Keratinocyte (primary cell): ENCODE data around the gene GSTO2. TPM values are rescaled to one million over a fixed set of nuclear protein-coding genes. Genes with fewer than 3 reads are reported as not detected.
"Not testable (repeated sequence)": the region's sequence is repeated elsewhere in the genome, so short reads cannot be mapped to it uniquely, and the experiment has no call there.

ENCODE experiments used
- DNase-seq: peaks from one replicate; pipeline ENCODE4 v3.0.0-alpha.2; 2011; ENCODE audit warnings: low read depth, missing footprints, low spot score
- FAIRE-seq: peaks from 2 replicates; lab custom pipeline; 2011; peaks lifted over from hg19 to GRCh38; lab: Jason Lieb, UNC
- H2AFZ ChIP-seq: 2 replicates; pipeline ENCODE4 v1.6.0; 2012; ENCODE audit warnings: low read length, control low read depth, inconsistent platforms; ENCODE audit not compliant: control insufficient read depth
- H3K27ac ChIP-seq: 2 replicates; pipeline ENCODE4 v1.5.1; 2011; ENCODE audit warnings: low read length; ENCODE audit not compliant: control insufficient read depth, insufficient read depth
- H3K27me3 ChIP-seq: 3 replicates; pipeline ENCODE4 v1.6.0; 2011; ENCODE audit warnings: low read length; ENCODE audit not compliant: control insufficient read depth, insufficient read depth; ENCODE audit errors: extremely low read depth
- H3K36me3 ChIP-seq, 2 experiments: 2 replicates in 1 of 2; 3 replicates in 1 of 2; pipeline ENCODE4 v1.5.1; 2011; ENCODE audit warnings: low read length in 2 of 2, mild to moderate bottlenecking in 1 of 2; ENCODE audit not compliant: control insufficient read depth in 2 of 2, insufficient read depth in 2 of 2; ENCODE audit errors: extremely low read depth in 1 of 2
- H3K4me1 ChIP-seq: 3 replicates; pipeline ENCODE4 v1.5.1; 2011; ENCODE audit warnings: low read length; ENCODE audit not compliant: control insufficient read depth, insufficient read depth; ENCODE audit errors: extremely low read depth
- H3K4me2 ChIP-seq: 3 replicates; pipeline ENCODE4 v1.6.0; 2011; ENCODE audit warnings: low read depth, low read length; ENCODE audit not compliant: control insufficient read depth, insufficient read depth; ENCODE audit errors: extremely low read depth
- H3K4me3 ChIP-seq, 3 experiments: fragments of 200-600 bp in 1 of 3; sonication (generic) in 1 of 3; 2 replicates in 2 of 3; 3 replicates in 1 of 3; pipeline ENCODE4 v1.5.1; 2011 to 2016; ENCODE audit warnings: low read length in 3 of 3, mild to moderate bottlenecking in 3 of 3, control low read depth in 2 of 3, inconsistent platforms in 1 of 3, low read depth in 1 of 3, mixed read lengths in 1 of 3, mixed run types in 1 of 3, moderate library complexity in 1 of 3; ENCODE audit not compliant: control insufficient read depth in 2 of 3, insufficient read depth in 2 of 3; ENCODE audit errors: extremely low read depth in 1 of 3
- H3K79me2 ChIP-seq: 2 replicates; pipeline ENCODE4 v1.6.0; 2012; ENCODE audit warnings: low read length; ENCODE audit not compliant: control insufficient read depth, insufficient read depth
- H3K9ac ChIP-seq: 3 replicates; pipeline ENCODE4 v1.6.0; 2011; ENCODE audit warnings: low read length; ENCODE audit not compliant: control insufficient read depth, insufficient read depth; ENCODE audit errors: extremely low read depth
- H3K9me1 ChIP-seq: 3 replicates; pipeline ENCODE4 v1.6.0; 2011; ENCODE audit warnings: low read length; ENCODE audit not compliant: control insufficient read depth, insufficient read depth; ENCODE audit errors: extremely low read depth
- H3K9me3 ChIP-seq: 2 replicates; pipeline ENCODE4 v1.5.1; 2012; ENCODE audit warnings: low read depth, low read length; ENCODE audit not compliant: control insufficient read depth
- H4K20me1 ChIP-seq: 3 replicates; pipeline ENCODE4 v1.6.0; 2011; ENCODE audit warnings: low read length; ENCODE audit not compliant: control insufficient read depth, insufficient read depth; ENCODE audit errors: extremely low read depth
- CTCF ChIP-seq, 3 experiments: IDR thresholded peaks in 1 of 3; conservative IDR thresholded peaks in 1 of 3; optimal IDR thresholded peaks in 1 of 3; 2 replicates in 2 of 3; 3 replicates in 1 of 3; pipeline versions ENCODE3 to v1.5.1; 2011; ENCODE audit warnings: low read length in 3 of 3, mild to moderate bottlenecking in 3 of 3, moderate library complexity in 2 of 3, control low read depth in 1 of 3, inconsistent platforms in 1 of 3; ENCODE audit not compliant: insufficient read depth in 2 of 3; ENCODE audit errors: extremely low read depth in 1 of 3
- EZH2 ChIP-seq: IDR thresholded peaks from one replicate; pipeline ENCODE4 v1.6.1; 2012; ENCODE audit warnings: inconsistent platforms, mild to moderate bottlenecking, low read length, moderate library complexity
- dilution Hi-C: fragments of 300-500 bp; cut with MboI; formaldehyde crosslinking; loops from one replicate; pipeline ENCODE4 v1.7.0; 2020; ENCODE audit warnings: low sequenced_read_pairs; ENCODE audit not compliant: extremely low pct_ligation_motif_present
- polyA plus RNA-seq, 5 experiments: library from polyadenylated mRNA; depleted of rRNA in 3 of 5; stranded (reverse) in 3 of 5; stranded (forward) in 1 of 5; unstranded in 1 of 5; fragments of >200 nt; gene quantifications; 1 replicate in 1 of 5; 2 replicates in 3 of 5; 3 replicates in 1 of 5; pipeline versions ENCODE4 v1.2.1 to v1.2.3, GENCODE V29; 2011 to 2012; ENCODE audit warnings: missing spikeins in 2 of 5, low read depth in 1 of 5, low replicate concordance in 1 of 5

GSTO2 gene
- polyA plus RNA-seq, 1 donor (not counting 4 experiments of a cell fraction or from before 2014, with no cell fraction given), result 56.9 TPM

DNA sequence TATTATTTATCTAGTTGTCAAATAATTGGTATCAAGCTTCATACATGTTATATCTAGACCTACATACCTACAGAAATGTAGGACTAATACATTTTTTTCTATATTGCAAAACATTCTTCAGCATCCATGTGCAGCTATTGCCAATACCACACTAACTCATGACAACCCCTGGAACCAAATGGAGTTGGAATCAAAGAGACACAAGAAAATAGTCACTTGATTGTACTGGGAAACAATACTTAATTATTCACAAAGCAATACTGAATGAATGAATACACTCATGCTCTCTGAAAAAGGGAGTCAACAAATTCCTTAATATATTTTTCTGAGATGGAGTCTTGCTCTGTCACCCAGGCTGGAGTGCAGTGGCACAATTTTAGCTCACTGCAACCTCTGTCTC, 26.4 kb upstream of the GSTO2 start:
- H3K9ac ChIP-seq, result no peak overlapping the region
- no peak for FAIRE-seq
- TF ChIP-seq EZH2 (no peak), CTCF (optimal IDR thresholded peaks at IDR 0.05 in 1 of 3, IDR thresholded peaks at IDR 0.05 in 1 of 3, conservative IDR thresholded peaks at IDR 0.05 in 1 of 3; ENCODE audit: extremely low read depth in 1 of 3, insufficient read depth in 2 of 3, low read length in 3 of 3) (no peak)

DNA sequence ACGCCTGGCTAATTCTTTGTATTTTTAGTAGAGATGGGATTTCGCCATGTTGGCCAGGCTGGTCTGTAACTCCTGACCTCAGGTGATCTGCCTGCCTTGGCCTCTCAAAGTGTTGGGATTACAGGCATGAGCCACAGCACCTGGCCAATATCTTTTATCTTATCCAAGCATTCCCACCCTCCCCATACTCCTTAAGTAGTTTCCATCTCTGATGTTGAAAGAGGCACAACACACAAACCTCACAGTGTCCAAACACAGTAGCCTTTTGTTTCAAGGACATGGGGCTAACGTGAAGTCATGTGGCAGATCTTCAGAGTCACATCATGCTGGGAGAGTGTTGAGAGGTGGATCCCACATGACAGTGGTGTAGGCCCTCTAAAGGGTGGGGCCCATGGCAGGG, 26.0 kb upstream of the GSTO2 start:
- H3K36me3 ChIP-seq, DNase-seq, FAIRE-seq, H3K9ac ChIP-seq, H3K27ac ChIP-seq, H3K4me1 ChIP-seq, H3K9me1 ChIP-seq, H3K27me3 ChIP-seq, H3K4me2 ChIP-seq, H3K79me2 ChIP-seq, H2AFZ ChIP-seq, H3K9me3 ChIP-seq, H4K20me1 ChIP-seq, H3K4me3 ChIP-seq, dilution Hi-C loops: not testable (repeated sequence)

More for the DNA sequence above, 26.4 kb upstream of the GSTO2 start:
- H2AFZ ChIP-seq, result no peak overlapping the region
- dilution Hi-C loops, result no loop called here
- no peak overlapping the region for H3K27ac ChIP-seq
- no peak overlapping the region for H3K4me2 ChIP-seq
- no peaks in the 10 kb centered on the region for H3K9me3 ChIP-seq
- no peaks in the 10 kb centered on the region for H3K79me2 ChIP-seq
- no peaks in the 10 kb centered on the region for H3K9me1 ChIP-seq
- no peaks in the 10 kb centered on the region for H3K27me3 ChIP-seq
- no peak overlapping the region for H3K4me3 ChIP-seq
- DNase-seq, result no peak
- H3K36me3 ChIP-seq, result no peaks in the 10 kb centered on the region
- H4K20me1 ChIP-seq, result no peaks in the 10 kb centered on the region
- peaks cover 4% of the 10 kb centered on the region for H3K4me1 ChIP-seq

- no peaks in the 10 kb centered on the region for H3K9me3 ChIP-seq
- dilution Hi-C loops, result no loop called here
- H3K79me2 ChIP-seq, result no peaks in the 10 kb centered on the region
- no peaks in the 10 kb centered on the region for H3K36me3 ChIP-seq
- H4K20me1 ChIP-seq, result no peaks in the 10 kb centered on the region
- H3K27ac ChIP-seq, result no peak overlapping the region
- no peak for DNase-seq
- no peak overlapping the region for H3K9ac ChIP-seq
- no peaks in the 10 kb centered on the region for H3K9me1 ChIP-seq
- no peak for FAIRE-seq
- H3K4me1 ChIP-seq, result peaks cover 4% of the 10 kb centered on the region
- no peak overlapping the region for H3K4me2 ChIP-seq
- H2AFZ ChIP-seq, result no peak overlapping the region
- TF ChIP-seq EZH2, result no peak
- TF ChIP-seq CTCF (optimal IDR thresholded peaks at IDR 0.05 in 1 of 3, IDR thresholded peaks at IDR 0.05 in 1 of 3, conservative IDR thresholded peaks at IDR 0.05 in 1 of 3; ENCODE audit: extremely low read depth in 1 of 3, insufficient read depth in 2 of 3, low read length in 3 of 3), result no peak
- H3K4me3 ChIP-seq, result no peak overlapping the region
- H3K27me3 ChIP-seq, result no peaks in the 10 kb centered on the region
Observed at GRCh38 chr10:104243512-104243911, 25.5 kb upstream of the GSTO2 start.
